HT1080 (cell line): Measurements from ENCODE around the gene GPC6. TPM values are rescaled to one million over a fixed set of nuclear protein-coding genes. Genes with fewer than 3 reads are reported as not detected.
A peak's percentile ranks its signal among the peaks of the same experiment; 100 is the strongest.

Experiments
- DNase-seq: peaks from one replicate; pipeline ENCODE4 v3.0.0-alpha.2; 2015; ENCODE audit warnings: low read depth
- total RNA-seq: library from RNA; depleted of rRNA; stranded (reverse); fragments of >200 nt; shearing (Covaris generic); gene quantifications from 2 replicates; pipeline ENCODE4 v1.2.3, GENCODE V29; 2014

The GPC6 gene
- total RNA-seq, 1 experiment from 2014 or later = 9.0 TPM

DNA sequence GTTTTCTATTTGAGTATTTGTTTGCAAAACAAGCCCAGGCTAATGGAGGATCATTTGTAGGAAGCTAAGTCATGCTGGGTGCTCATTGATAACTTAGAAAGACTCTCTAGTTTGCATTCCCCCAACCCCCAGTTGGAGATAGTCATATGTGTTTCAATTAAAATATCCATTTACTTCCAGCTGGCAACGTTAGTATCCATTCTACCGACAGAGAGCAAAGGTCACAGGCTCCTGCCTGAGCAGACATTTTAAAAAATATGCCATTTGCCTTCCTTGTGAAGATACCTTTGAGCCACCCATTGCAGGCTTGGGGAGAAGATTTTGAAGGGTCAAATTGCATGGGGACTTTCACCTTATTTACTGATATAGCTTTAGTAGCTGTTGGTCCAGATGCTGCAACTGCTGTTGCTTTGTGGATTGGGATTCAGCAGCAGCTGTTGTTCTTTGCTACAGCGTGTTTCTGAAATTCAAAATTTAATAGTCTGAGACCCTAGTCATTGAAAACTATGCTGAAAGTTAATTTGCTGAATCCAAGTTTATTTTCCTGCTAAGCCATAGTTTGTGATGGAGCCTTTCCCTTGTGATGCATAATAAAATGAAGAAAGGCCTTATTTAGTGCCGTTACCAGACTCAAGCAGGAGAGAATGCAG is 335.1 kb downstream of the GPC6 start:
- no peak for DNase-seq

DNA sequence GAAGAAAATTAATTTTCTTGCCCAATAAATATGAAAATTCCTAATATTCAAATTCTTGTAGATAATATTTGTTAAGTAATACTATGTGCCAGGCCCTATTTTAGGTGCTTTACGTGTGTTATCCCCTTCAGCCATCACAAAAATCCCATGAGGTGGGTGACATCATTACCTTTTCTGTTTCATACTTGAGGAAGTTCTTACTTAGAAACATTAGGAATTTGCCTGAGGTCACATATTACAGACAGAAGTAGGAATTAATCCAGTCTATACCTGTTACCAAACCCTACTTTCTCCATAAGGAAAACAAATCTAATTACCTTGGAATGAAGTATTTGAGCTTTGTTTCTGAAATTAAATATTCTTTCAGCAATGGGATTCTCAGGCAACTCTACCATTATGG is 336.1 kb downstream of the GPC6 start:
- DNase-seq = no peak

DNA sequence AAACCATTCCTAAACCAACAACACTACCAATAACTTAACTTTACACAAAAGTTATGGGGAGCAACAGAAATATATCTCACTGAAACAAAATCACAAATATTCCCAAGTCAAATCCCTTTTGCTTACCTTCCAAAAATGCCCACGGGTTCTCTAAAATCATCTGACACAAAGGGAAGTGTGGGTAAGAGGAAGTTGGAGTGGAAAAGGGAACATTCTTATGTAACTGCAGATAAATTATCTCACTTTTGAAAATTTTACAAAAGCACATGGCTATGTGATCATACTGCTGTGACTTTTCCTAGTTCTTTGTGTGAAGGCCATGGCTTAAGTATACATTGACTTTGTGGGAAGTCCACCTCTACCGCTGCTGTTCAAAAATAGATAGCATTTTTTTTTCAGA is 350.5 kb downstream of the GPC6 start:
- DNase-seq = no peak

DNA sequence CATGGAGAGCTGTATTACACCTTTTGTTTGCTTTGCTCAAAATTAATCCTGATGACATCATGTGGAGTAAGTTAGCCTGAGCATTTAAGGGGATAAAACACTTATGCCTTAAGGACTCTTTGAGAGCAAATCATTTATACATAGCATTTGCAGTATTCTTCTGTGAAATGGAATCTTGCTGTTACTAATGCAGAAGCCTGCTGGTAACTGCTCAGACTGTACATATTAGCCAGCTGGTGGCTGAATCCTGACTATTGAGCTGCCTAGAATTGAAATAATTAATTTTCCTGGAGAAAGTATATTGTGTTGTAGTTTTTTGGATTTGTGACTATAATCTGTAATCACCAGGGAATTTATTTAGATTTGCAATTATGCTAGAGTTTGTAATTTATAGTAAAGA is 363.2 kb downstream of the GPC6 start:
- no peak for DNase-seq

DNA sequence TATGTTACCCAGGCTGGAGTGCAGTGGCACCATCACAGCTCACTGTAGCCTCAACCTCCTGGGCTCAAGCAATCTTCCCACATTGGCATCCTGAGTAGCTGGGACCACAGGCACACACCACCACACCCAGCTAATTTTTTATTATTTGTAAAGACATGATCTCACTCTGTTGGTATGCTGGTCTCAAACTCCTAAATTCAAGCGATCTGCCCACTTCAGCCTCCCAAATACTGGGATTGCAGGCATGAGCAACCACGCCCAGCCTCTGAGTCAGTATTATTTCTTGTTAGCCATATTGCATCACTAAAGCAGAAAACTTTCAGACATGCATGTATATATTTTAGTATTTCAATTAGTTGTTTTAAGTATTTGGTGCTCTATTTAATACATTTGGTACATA is 376.4 kb downstream of the GPC6 start:
- DNase-seq = peak; percentile 94

DNA sequence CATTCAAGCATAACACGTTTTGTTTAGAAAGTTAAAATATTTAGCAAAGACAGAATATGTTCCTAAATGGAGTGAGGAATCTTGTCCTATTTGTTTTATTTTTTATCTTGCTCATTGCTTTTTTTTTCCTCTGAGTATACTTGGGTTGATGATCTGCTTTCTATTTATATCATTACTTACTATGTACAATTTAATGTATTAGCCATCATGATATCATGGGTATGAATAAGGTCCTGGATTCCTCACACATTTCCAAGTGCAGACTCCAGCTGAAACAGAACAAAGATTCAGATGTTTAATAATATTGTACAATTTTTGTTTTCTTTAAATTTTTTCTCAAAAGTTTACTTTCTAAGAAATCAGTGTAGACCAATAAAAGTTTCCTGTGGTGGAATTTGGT is 388.2 kb downstream of the GPC6 start:
- DNase-seq = no peak

DNA sequence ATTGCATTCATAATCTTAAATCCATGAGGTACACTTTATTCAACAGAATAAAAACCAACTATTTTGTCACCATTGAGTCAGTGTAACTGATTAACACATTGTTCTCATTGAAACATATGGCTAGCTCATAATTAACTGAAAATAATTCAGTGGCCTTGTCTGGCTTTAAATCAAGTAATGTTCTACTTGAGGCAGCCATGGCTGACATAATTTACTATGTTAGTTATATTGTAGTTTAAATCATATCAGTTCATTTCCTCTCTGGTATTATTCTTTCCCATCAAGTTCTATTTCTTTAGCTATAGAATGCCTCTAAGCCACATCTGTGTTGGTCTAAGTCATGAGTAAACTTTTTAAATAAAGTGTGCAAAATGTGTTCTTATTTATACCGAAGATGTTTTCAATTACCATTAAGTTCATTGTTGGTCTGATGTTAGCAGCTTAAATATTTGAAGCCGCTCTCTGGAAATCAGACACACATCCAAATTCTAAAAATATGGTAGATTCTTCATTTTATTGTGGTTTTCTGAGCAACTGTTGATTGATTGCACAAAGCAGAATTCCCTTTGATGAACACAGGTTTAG is 393.7 kb downstream of the GPC6 start:
- DNase-seq = no peak

DNA sequence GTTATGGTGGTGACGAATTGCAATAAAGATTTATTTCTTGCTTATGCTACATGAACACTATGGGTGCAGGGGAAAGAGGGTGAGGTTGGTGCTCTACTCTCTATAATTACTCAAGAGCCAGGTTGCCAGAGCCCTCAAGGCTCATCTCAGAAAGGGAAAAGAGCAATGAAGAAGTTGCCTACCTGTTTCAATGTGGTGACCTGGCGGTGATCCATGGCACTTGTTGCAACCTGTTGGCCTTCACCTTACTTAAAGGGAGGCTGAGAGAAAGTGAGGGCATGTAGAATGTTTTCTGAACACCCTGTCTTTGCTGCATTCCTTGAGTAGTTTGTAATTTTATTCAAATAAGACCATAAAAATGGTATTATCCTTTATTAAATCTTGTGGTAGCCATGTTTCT is 394.4 kb downstream of the GPC6 start:
- DNase-seq = no peak

DNA sequence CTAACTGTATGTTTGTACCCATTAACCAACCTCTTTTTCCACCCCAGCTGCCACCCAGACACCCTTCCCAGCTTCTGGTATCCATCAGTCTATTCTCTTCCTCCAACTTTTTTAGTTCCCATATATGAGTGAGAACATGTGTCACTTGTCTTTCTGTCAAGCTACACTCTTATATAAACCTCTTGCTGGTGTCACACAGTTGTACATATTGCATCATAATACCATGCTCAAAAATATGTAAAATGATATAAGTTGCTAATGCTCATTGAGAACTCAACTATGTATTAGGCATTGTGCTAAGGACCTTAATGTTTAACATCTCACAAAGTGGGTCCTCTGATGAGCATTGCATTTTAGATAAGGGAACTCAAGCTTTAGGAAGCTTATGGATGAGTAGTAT is 395.4 kb downstream of the GPC6 start:
- DNase-seq = no peak

DNA sequence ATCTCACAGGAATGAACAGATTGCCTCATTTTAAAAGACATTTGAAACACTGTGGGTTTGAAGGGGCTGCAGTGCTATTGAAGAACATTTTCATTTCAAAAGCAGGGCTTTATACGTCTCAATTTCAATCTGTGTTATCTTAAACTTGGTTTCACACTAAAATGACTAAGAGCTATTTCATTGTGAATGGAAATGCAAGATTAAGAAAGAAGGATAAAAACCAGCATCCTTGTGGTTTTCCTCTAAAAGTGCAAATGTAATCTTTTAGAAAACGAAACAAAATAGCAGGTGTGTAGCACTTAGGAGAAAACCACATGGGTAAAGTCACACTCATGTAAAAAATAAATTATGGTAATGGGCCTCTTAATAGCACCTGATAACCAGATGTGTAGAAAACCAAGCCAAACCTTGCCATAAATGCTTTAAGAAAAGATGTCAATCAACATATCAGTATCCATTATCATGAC is 397.7 kb downstream of the GPC6 start:
- DNase-seq = no peak

DNA sequence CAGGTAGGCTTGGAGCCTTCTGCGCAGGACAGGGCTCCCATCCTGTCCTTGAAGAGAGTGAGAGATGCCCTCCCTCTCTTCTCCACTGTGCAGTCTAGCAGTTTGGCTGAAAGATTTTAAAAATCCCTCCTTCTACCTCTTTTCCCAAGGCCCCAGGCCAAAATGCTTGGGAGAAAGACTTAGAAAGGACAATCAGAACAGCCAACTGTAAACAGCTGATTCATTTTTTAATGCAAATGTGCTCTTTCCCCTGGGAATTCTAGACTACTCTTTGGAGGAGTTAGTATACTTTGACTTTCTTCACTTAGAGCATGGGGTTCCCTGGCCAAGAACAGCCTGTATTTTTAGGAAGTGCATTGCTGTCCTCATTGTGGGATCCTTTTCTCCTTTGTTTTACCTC is 398.9 kb downstream of the GPC6 start:
- no peak for DNase-seq

DNA sequence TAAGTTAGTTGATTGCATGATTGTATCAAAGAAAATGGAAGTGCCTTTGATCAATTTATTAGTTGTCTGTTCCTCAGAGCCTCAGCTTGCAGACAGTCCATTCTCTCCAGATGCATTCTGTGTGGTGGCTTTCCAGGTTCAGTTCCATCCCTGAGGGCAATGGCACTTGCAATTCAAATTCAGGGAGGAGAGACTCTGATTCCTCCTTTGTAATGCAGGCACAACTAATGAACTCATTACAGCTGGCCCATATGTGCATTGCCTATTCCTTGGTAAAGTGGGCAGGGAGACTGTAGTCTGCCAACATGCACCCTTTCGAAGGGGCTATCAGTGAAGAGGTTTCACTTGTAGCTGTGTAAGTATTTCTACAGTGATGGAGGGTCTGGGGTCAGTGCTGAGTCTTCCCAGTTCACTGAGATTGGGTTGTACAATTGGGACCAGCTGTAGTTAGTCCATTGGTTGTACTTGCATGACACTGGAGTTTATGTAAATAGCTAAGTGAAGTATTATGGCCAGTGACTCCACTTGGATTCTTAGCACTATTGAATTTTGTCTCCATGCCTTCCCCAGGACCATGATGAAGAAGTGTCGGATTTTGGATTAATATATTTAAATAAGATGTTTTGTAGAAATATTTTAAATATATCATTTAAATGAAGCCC is 401.7 kb downstream of the GPC6 start:
- DNase-seq = no peak

DNA sequence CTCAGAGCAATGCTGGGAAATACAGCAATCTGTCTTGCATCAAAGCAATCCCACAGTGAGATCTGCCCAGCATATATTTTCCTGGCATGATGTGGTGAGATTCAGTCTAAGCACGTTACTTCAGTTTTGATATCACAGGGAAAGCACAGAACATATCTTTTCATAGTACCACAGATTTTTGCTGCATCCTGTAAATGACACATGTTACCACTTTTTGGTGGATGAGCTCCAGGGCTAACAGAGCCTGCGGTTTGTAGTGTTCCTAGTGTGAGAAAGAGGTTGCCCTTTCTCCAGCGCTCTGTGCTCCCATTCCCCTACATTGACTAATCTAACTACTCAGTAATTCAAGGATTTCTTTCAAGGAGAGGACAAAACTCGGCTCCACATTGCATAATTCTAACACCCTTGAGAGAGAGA is 409.0 kb downstream of the GPC6 start:
- DNase-seq = no peak

DNA sequence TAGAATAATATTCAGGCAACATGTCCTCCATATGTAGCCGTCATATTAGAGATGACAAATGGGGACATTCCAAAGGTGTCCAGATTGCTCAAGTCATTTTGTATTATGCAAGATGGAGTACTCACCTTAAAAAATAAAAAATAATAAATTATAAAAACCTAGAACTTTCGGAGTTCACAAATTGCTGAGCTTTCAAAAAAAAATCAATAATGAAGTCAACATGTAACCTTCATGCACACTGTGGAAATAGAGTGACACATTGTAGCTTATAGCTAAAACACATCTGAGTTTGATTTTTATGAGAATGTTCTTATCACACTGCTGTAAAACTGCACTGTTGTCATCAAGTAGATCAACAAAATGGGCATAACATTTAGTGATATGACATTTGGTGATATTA is 411.2 kb downstream of the GPC6 start:
- no peak for DNase-seq

DNA sequence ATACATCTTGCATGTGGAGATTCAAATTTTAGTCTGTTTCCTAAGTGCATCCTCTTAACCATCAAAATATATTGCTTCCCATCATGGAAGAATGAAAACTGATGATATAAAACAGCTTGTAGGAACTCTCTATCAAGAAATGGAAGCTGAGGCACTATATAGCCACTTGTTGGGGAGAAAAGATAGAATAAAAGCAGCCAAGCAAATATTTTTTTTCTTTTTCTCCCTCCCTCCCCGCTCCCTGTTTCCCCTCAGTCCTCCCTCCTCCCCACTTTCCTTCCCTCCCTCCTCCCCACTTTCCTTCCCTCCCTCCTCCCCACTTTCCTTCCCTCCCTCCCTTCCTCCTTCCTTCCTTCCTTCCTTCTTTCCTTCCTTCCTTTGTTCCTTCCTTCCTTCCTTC is 413.8 kb downstream of the GPC6 start:
- no peak for DNase-seq

DNA sequence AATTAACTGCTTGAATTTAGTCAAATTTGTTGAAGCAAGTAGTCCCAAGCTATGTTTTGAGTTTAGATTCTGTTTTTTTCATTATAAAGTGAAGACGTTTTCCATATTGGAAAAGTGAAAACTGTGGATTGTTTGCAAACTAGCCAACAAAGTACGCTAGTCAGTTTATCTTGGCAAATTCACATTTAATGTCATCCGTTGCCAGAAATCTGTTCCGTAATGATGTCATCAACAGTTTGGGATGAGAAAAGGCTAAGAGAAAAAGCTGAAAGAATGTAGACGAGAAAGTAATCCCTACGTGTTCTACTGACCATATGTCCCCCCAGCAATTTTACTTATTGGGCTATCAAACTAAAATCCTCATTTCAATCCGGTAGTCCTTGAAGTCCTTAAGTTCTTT is 419.6 kb downstream of the GPC6 start:
- no peak for DNase-seq

DNA sequence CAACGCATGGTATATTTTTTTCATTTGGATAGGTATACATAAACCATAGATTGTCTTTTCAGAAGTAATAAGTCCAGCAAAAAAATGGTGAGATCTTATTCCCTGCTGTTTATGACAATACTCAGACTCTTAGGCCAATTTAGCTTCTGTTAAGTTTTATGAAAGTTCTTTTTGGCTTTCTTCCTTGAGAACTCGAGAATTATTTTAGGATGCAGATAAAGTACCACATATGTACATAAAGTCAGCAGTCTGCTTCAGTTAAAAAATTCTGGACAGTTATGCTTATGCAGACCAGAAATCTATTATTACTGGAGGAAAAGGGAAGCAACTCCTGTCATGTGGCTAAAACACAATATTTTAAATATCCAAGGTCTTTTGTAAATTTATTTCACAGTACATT is 422.9 kb downstream of the GPC6 start:
- DNase-seq = no peak

DNA sequence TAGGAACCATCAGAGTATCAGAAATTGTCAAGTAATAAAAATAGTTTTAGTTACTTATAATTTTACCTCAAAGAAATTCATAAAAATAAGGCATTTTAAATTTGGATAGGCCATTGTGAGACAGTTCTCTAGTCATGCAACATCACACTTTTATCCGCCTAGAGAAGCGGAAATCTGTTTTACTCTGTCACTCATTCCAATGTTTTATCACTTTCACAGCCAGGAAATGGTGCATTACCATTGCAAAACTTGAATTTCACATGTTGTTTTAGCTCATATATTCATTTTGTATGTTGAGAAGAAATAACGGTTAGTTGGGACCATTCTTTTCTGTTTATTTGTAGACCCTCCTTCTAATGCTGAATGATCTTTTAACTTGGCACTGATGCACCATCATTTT is 427.2 kb downstream of the GPC6 start:
- no peak for DNase-seq

DNA sequence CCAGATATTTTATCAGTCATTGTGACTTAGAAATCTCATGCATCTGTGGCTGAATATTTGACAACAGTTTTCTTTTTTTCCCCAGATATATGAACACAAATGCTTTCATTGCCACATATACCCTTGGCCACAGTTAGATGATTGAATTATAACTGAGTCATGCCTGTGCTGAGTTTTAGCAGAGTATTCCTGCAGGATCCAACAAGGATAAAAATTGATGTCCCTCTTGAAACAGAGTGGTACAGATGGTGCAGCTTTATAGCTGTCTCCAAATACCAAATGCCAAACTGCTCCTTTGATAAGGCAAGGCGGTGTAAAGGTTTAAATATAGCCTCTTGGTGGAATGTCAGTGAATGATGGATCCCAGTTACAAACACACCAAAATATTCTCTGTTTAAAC is 428.5 kb downstream of the GPC6 start:
- DNase-seq = no peak

DNA sequence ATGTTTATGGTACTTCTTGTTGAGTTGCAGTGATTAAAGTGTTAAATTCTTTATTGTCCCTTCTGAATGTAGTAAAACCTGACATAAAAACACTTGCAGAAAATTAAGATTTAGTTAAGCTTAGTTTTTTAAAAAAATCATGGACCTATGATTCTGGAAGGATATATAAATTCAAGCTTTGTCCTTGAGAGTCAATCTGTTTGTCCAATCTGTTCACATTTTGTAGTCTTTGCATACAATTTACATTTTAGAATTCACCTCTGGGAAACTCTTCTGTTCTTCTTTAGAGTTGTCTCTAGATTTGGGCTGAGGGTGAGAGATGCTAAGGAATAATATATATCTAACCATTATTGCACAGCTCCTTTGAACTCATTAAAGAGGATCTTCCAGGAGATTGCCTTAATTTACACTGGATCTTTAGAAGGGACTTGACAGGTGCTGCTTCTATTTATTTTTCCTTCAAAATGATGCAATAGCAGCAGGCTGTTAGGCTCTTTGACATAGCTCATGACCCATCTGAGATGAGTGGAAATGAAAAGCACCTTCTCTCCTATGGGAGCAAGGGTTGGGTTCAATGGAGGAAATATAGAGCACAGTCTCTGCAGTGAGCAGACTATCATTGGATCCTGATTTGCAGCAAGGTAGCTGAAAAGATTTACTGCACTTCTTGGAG is 433.9 kb downstream of the GPC6 start:
- no peak for DNase-seq

DNA sequence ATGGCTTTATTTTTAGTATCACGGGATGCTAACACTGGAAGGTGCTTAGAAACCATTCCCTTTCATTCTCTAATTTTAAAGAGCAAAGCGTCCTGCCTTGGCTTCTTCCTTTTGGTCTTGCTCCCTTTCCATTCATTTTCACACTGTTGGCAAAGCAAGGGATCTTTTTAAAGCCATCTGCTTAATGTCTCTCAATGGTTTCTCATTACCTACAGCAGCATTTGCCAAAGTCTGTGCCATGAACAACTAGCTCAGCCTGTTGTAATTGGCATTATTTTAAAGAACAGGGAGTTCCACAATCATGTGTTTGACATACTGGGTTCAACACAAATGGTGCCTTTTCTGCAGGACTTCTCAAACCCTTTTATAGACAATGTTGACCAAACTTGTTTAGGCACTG is 444.3 kb downstream of the GPC6 start:
- no peak for DNase-seq

DNA sequence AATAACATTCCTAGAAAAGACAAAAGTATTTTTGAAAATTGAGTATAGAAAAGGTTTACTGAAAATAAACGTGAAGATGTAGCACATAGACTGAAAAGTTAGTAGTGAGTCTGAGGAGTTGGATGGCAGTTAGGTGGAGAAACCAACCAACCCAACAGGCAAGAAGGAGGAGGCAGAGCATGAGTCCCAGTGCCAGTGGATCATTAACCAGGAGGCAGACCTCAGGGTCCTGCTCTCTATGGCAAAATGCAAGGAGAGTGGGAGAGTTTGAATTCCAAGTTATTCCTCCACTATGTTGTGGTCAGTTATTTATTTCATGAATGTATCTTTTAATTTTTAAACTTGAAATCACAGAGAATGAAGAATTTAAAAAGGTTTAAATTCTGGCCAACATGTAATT is 446.4 kb downstream of the GPC6 start:
- no peak for DNase-seq

DNA sequence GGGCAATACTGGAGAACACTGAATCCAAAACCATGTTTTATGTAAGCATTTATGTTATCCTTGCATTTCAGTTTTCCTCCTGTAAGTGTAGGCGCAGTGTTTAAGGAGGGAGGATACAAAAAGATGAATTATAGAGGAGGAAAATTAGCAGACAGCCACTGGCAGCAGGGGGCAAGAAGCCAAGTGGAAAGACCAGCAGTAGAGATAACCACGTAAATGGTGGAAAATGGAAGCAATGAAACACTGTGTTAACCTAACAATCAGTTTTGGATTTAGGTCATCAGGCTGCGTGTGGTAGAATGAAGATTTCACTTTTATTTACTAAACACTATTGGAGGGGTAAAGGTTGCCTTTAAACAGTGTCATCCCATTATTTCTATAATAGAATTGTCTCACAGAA is 447.3 kb downstream of the GPC6 start:
- no peak for DNase-seq
